Neural cell (in vitro differentiated cells): ENCODE data around the gene ODC1. TPM values are rescaled to one million over a fixed set of nuclear protein-coding genes. Genes with fewer than 3 reads are reported as not detected.

Experiments used
- H2AFZ ChIP-seq: fragments of 200-600, 300-800 bp; sonication (generic), shearing (Covaris generic); 2 replicates; pipeline ENCODE4 v1.6.0; 2014; ENCODE audit warnings: low read depth, mild to moderate bottlenecking, antibody characterized with exemption, low read length, moderate library complexity
- H3F3A ChIP-seq: fragments of 200-600 bp; shearing (Covaris generic); 2 replicates; pipeline ENCODE4 v1.6.1; 2016; ENCODE audit warnings: mild to moderate bottlenecking, moderate library complexity, mixed read lengths, antibody characterized with exemption, low read length; ENCODE audit not compliant: insufficient read depth, poor library complexity, severe bottlenecking
- H3K27ac ChIP-seq: fragments of 200-600, 300-800 bp; sonication (generic), shearing (Covaris generic); 2 replicates; pipeline ENCODE4 v1.5.1; 2014; ENCODE audit warnings: mild to moderate bottlenecking, low read length, moderate library complexity
- H3K27me3 ChIP-seq: fragments of 300-800, 200-600 bp; sonication (generic), shearing (Covaris generic); 2 replicates; pipeline ENCODE4 v1.6.0; 2014; ENCODE audit warnings: mild to moderate bottlenecking, low read depth, low read length, moderate library complexity; ENCODE audit not compliant: insufficient read depth
- H3K36me3 ChIP-seq: fragments of 300-800, 200-600 bp; sonication (generic), shearing (Covaris generic); 2 replicates; pipeline ENCODE4 v1.5.1; 2014; ENCODE audit warnings: mild to moderate bottlenecking, antibody characterized with exemption, low read length, moderate library complexity; ENCODE audit not compliant: insufficient read depth
- H3K4me2 ChIP-seq: fragments of 300-800, 200-600 bp; sonication (generic), shearing (Covaris generic); 2 replicates; pipeline ENCODE4 v1.6.0; 2014; ENCODE audit warnings: mild to moderate bottlenecking, low read length
- H3K4me3 ChIP-seq: fragments of 300-800, 200-600 bp; sonication (generic), shearing (Covaris generic); 2 replicates; pipeline ENCODE4 v1.5.1; 2014; ENCODE audit warnings: mild to moderate bottlenecking, low read length, moderate library complexity
- H3K79me2 ChIP-seq: fragments of 200-600 bp; shearing (Covaris generic); replicated peaks from 2 replicates; pipeline ENCODE4 v1.6.0; 2014; ENCODE audit warnings: mild to moderate bottlenecking, low read length, moderate library complexity; ENCODE audit not compliant: insufficient read depth
- H3K9ac ChIP-seq: fragments of 300-800, 200-600 bp; sonication (generic), shearing (Covaris generic); 2 replicates; pipeline ENCODE4 v1.6.1; 2016; ENCODE audit warnings: mild to moderate bottlenecking, low read length, mixed read lengths
- H3K9me2 ChIP-seq: fragments of 200-600 bp; shearing (Covaris generic); 2 replicates; pipeline ENCODE4 v1.6.1; 2016; ENCODE audit warnings: mild to moderate bottlenecking, low read length, mixed read lengths; ENCODE audit not compliant: insufficient read depth
- H3K9me3 ChIP-seq: fragments of 200-600, 300-800 bp; sonication (generic), shearing (Covaris generic); 2 replicates; pipeline ENCODE4 v1.6.1; 2016; ENCODE audit warnings: mild to moderate bottlenecking, mixed run types, low read length, moderate library complexity, mixed read lengths
- H4K20me1 ChIP-seq: fragments of 200-600 bp; shearing (Covaris generic); 2 replicates; pipeline ENCODE4 v1.6.1; 2016; ENCODE audit warnings: mild to moderate bottlenecking, mixed run types; ENCODE audit not compliant: insufficient read depth
- CTCF ChIP-seq: fragments of 450-650 bp; IDR thresholded peaks from 2 replicates; pipeline ENCODE4 v1.5.1; 2014; ENCODE audit warnings: antibody characterized with exemption, mild to moderate bottlenecking, moderate library complexity; ENCODE audit not compliant: poor library complexity, severe bottlenecking
- EP300 ChIP-seq: fragments of 450-650 bp; conservative IDR thresholded peaks from 2 replicates; pipeline ENCODE4 v1.6.1; 2014; ENCODE audit warnings: antibody characterized with exemption, mild to moderate bottlenecking, moderate library complexity; ENCODE audit not compliant: poor library complexity, severe bottlenecking
- EZH2 ChIP-seq: fragments of 200-600, 300-800 bp; shearing (Covaris generic), sonication (generic); IDR thresholded peaks from 2 replicates; pipeline ENCODE4 v1.6.1; 2014; ENCODE audit warnings: antibody characterized with exemption, low read length, borderline replicate concordance, mild to moderate bottlenecking; ENCODE audit not compliant: insufficient read depth, poor library complexity, severe bottlenecking
- MXI1 ChIP-seq: fragments of 450-650 bp; conservative IDR thresholded peaks from 2 replicates; pipeline ENCODE4 v1.6.1; 2014; ENCODE audit warnings: antibody characterized with exemption, mild to moderate bottlenecking; ENCODE audit not compliant: poor library complexity, severe bottlenecking
- POLR2AphosphoS5 ChIP-seq: IDR thresholded peaks from 2 replicates; pipeline ENCODE4 v1.6.1; 2012
- RAD21 ChIP-seq: fragments of 450-650 bp; conservative IDR thresholded peaks from 2 replicates; pipeline ENCODE4 v1.6.1; 2014; ENCODE audit warnings: antibody characterized with exemption, mild to moderate bottlenecking, moderate library complexity
- REST ChIP-seq: IDR thresholded peaks from 2 replicates; pipeline ENCODE4 v1.6.1; 2012; ENCODE audit warnings: borderline replicate concordance
- SMC3 ChIP-seq: fragments of 450-650 bp; conservative IDR thresholded peaks from 2 replicates; pipeline ENCODE4 v1.6.1; 2014; ENCODE audit warnings: antibody characterized with exemption, mild to moderate bottlenecking, moderate library complexity; ENCODE audit not compliant: poor library complexity
- TAF1 ChIP-seq: IDR thresholded peaks from 2 replicates; pipeline ENCODE4 v1.6.1; 2012; ENCODE audit warnings: low read depth
- polyA plus RNA-seq: library from polyadenylated mRNA; depleted of rRNA; stranded (reverse); fragments of >200 nt; gene quantifications from 2 replicates; pipeline ENCODE4 v1.2.3, GENCODE V29; 2014

ODC1 gene
- polyA plus RNA-seq, 1 donor from 2014 or later = 1,107 TPM

DNA sequence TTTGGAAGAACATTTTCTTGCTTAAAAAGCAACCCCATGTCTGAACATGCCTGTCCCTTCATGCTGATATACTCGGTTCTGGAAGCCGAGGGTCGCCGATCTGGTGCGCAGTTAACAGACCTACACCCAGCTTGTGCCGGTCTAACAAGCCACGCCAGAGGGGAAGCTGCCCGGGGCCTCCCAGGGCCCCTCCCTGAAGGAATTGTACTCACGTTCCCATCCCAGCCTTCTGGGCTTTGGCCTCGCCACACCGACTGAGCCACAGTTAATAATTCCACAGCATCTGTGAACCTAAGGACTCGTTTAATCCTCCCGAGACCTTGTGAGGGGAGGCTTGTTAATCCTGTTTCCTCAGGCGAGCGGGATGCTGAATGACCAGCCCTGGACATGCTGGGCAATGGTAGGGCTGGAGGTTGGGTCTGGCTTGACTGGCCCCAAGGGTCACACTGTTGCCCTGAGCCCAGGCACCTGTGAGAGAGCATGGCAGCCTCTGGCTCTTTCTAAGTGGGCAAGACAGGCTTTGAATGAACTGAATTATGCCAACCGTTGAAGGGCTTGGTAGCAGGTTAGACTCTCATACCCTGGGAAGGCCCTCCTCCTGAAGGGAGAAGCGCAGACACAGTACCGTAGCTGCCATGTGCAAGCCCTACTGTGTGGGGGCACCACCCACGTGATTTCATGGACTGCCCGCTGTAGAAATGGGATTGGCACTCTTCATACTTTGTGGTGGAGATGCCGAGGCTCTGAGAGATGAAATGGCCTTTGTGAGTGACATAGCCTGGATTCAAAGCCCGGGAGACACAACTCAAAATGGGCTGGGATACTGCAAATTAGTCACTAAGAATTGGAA, 27.9 kb upstream of the ODC1 start:
- H3K27ac ChIP-seq = no peak overlapping the region
- no peaks in the 10 kb centered on the region for H3K27me3 ChIP-seq
- no peaks in the 10 kb centered on the region for H3K79me2 ChIP-seq
- H3K36me3 ChIP-seq = no peaks in the 10 kb centered on the region
- H2AFZ ChIP-seq = no peak overlapping the region
- no peak overlapping the region for H3K4me2 ChIP-seq
- H3K4me3 ChIP-seq = no peak overlapping the region
- H3K9me3 ChIP-seq = no peaks in the 10 kb centered on the region
- H3K9ac ChIP-seq = no peak overlapping the region
- no peaks in the 10 kb centered on the region for H4K20me1 ChIP-seq
- no peaks in the 10 kb centered on the region for H3F3A ChIP-seq
- TF ChIP-seq SMC3 = no peak
- no peak for TF ChIP-seq MXI1
- no peak for TF ChIP-seq TAF1
- TF ChIP-seq EZH2 = no peak
- no peak for TF ChIP-seq RAD21
- H3K9me2 ChIP-seq = no peaks in the 10 kb centered on the region

DNA sequence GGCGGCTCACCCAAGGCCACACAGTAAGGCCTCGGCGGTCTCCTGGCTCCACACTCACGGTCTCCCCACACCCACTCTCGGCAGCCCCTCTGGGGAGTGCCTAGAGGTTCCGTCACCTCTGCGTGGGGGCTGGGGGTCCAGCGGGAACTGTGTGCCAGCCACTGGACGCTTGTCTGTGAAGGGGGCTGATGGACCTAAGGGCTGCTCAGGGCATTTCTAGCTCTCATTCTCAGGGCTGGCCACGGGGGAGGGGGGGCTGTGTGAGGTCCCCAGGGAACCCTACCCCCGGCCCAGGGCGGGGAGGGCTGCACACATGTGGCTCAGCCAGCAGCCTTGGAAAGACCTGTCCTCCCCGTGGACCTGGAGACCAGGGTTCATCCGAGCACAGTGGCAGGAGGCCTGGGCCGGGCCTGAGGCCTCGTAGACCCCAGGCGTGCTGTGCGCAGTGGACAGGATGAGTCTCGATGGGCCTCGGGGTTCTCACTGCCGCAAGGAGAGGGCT, 27.1 kb upstream of the ODC1 start:
- Histone ChIP-seq H2AFZ (no peak overlapping the region), H3K27ac (no peak overlapping the region), H3K4me2 (no peak overlapping the region), H3K4me3 (no peak overlapping the region), H3K9me3 (no peaks in the 10 kb centered on the region), H3K27me3 (no peaks in the 10 kb centered on the region), H3K9me2 (no peaks in the 10 kb centered on the region), H3K79me2 (no peaks in the 10 kb centered on the region), H3F3A (no peaks in the 10 kb centered on the region), H3K36me3 (no peaks in the 10 kb centered on the region), H4K20me1 (no peaks in the 10 kb centered on the region), H3K9ac (no peak overlapping the region)
- TF ChIP-seq EZH2 (no peak), POLR2AphosphoS5 (no peak)

- Histone ChIP-seq H2AFZ (no peak overlapping the region), H3K9me3 (no peaks in the 10 kb centered on the region), H3K36me3 (no peaks in the 10 kb centered on the region), H3K4me2 (no peak overlapping the region), H3K9ac (no peak overlapping the region), H3K27ac (no peak overlapping the region), H3K79me2 (no peaks in the 10 kb centered on the region), H3F3A (no peaks in the 10 kb centered on the region), H3K9me2 (no peaks in the 10 kb centered on the region), H4K20me1 (no peaks in the 10 kb centered on the region), H3K27me3 (no peaks in the 10 kb centered on the region), H3K4me3 (no peak overlapping the region)
- TF ChIP-seq MXI1 (no peak), REST (no peak), SMC3 (no peak), RAD21 (no peak), CTCF (no peak), POLR2AphosphoS5 (no peak), EP300 (no peak), TAF1 (no peak), EZH2 (no peak)
These were observed 25.1 kb upstream of the ODC1 start for GRCh38 chr2:10473121-10473756.
